Measurements from ENCODE around the gene PRICKLE2.

DNA sequence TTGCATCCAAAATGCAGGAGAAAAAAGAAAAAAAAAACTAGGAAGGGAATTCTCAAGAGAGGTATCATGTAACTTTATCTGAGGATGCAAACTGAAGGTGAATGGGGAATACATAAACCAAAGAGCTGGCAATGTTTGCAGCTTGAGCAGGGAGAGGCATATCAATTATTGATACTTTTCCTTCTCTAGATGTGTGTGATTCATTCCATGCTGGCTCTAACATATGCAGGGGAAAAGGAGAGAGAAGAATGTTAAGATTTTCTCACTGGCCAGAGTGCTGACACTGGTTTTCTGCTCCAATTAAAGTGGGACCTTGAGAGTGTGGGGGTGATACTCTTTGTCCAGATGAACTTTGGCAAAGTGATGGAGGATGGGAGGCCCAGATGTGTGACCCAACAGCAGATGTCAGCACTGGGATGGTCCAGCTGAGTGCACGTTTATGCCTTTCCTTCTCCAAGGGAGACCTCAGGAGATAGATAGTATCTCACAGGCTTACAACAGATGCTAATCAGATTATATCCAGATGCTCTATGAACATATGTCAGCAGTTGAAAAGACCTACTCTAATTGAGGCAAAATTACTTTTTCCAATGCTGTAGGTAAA is 152.0 kb downstream of the PRICKLE2 start:
- no peak for TF ChIP-seq POLR2A (IDR thresholded peaks at IDR 0.05)
- TF ChIP-seq, protein P1, sequence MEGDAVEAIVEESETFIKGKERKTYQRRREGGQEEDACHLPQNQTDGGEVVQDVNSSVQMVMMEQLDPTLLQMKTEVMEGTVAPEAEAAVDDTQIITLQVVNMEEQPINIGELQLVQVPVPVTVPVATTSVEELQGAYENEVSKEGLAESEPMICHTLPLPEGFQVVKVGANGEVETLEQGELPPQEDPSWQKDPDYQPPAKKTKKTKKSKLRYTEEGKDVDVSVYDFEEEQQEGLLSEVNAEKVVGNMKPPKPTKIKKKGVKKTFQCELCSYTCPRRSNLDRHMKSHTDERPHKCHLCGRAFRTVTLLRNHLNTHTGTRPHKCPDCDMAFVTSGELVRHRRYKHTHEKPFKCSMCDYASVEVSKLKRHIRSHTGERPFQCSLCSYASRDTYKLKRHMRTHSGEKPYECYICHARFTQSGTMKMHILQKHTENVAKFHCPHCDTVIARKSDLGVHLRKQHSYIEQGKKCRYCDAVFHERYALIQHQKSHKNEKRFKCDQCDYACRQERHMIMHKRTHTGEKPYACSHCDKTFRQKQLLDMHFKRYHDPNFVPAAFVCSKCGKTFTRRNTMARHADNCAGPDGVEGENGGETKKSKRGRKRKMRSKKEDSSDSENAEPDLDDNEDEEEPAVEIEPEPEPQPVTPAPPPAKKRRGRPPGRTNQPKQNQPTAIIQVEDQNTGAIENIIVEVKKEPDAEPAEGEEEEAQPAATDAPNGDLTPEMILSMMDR (IDR thresholded peaks at IDR 0.05 in 8 of 11, conservative IDR thresholded peaks at IDR 0.05 in 3 of 11), result no peak

Data from spleen (tissue), 7 donors.